ENCODE measurements around the gene IRX2.

The IRX2 gene

DNA sequence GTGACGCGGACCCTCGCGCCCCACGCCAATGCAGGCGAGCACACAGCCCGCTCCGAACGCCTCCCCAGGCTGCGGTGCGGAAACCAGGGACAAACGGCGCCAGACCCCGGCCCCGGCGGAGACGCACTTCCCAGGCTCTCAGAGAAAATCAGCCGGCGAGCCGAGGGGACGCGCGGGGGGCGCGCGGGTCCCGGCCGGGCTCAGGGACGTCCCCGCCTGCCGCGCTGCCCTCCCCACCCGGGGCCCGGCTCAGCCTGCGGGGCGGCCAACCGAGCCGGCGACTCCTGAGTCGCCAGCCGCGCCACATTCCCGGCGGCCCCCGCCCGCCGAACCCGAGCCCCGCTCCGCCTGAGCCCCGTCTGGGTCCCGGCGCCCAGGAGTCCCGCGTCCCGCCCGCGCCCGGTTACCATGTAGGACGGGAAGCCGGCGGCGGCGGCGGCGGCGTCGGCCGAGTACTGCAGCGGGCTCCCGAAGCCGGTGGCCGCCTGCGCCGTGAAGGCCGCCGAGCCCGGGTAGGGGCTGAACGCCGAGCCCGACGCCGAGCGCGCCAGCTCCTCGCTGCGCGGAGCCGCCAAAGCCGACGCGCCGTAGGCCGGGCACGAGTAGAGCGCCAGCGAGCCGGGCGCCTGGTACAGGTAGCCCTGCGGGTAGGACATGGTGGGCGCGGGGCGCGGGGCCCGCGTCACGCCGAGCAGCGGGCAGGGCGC, 566 bp downstream of the IRX2 start:
- Histone ChIP-seq H3K27me3 (ENCODE audit: insufficient read depth, poor library complexity, severe bottlenecking) (no peaks in the 10 kb centered on the region), H3K36me3 (ENCODE audit: low read depth) (peaks cover 32% of the 10 kb centered on the region), H3K27ac (ENCODE audit: poor library complexity, severe bottlenecking) (peak overlapping the region; percentile 73), H3K4me1 (ENCODE audit: insufficient read depth, poor library complexity, severe bottlenecking) (peaks cover 10% of the 10 kb centered on the region), H3K4me3 (ENCODE audit: severe bottlenecking) (peak overlapping the region; percentile 99), H3K9me3 (ENCODE audit: severe bottlenecking) (no peaks in the 10 kb centered on the region)
- TF ChIP-seq, protein P1, sequence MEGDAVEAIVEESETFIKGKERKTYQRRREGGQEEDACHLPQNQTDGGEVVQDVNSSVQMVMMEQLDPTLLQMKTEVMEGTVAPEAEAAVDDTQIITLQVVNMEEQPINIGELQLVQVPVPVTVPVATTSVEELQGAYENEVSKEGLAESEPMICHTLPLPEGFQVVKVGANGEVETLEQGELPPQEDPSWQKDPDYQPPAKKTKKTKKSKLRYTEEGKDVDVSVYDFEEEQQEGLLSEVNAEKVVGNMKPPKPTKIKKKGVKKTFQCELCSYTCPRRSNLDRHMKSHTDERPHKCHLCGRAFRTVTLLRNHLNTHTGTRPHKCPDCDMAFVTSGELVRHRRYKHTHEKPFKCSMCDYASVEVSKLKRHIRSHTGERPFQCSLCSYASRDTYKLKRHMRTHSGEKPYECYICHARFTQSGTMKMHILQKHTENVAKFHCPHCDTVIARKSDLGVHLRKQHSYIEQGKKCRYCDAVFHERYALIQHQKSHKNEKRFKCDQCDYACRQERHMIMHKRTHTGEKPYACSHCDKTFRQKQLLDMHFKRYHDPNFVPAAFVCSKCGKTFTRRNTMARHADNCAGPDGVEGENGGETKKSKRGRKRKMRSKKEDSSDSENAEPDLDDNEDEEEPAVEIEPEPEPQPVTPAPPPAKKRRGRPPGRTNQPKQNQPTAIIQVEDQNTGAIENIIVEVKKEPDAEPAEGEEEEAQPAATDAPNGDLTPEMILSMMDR (IDR thresholded peaks at IDR 0.05; ENCODE audit: poor library complexity, severe bottlenecking): no peak
- DNase-seq (ENCODE audit: low spot score): no peak
- ATAC-seq (ENCODE audit: low read depth): peak; percentile 14; the same call in 2 of the 3 replicates

- DNase-seq (ENCODE audit: low spot score): no peak
- Histone ChIP-seq H3K9me3 (ENCODE audit: severe bottlenecking) (no peaks in the 10 kb centered on the region), H3K4me1 (ENCODE audit: insufficient read depth, poor library complexity, severe bottlenecking) (peaks cover 10% of the 10 kb centered on the region), H3K4me3 (ENCODE audit: severe bottlenecking) (peak overlapping the region; percentile 99), H3K36me3 (ENCODE audit: low read depth) (peaks cover 39% of the 10 kb centered on the region), H3K27me3 (ENCODE audit: insufficient read depth, poor library complexity, severe bottlenecking) (no peaks in the 10 kb centered on the region), H3K27ac (ENCODE audit: poor library complexity, severe bottlenecking) (peak overlapping the region; percentile 73)
- peak; percentile 5 for ATAC-seq (ENCODE audit: low read depth)
- TF ChIP-seq, protein P1 (IDR thresholded peaks at IDR 0.05; ENCODE audit: poor library complexity, severe bottlenecking): no peak
Observed at GRCh38 chr5:2750026-2750757, 1.3 kb downstream of the IRX2 start.

- no peak overlapping the region for H3K27ac ChIP-seq (ENCODE audit: poor library complexity, severe bottlenecking)
- peaks cover 45% of the 10 kb centered on the region for H3K36me3 ChIP-seq (ENCODE audit: low read depth)
- ATAC-seq (ENCODE audit: low read depth) (no peak), DNase-seq (ENCODE audit: low spot score) (no peak)
- TF ChIP-seq, protein P1 (IDR thresholded peaks at IDR 0.05; ENCODE audit: poor library complexity, severe bottlenecking): no peak
- peak overlapping the region; percentile 99 for H3K4me3 ChIP-seq (ENCODE audit: severe bottlenecking)
- peaks cover 10% of the 10 kb centered on the region for H3K4me1 ChIP-seq (ENCODE audit: insufficient read depth, poor library complexity, severe bottlenecking)
- H3K9me3 ChIP-seq (ENCODE audit: severe bottlenecking): no peaks in the 10 kb centered on the region
- no peaks in the 10 kb centered on the region for H3K27me3 ChIP-seq (ENCODE audit: insufficient read depth, poor library complexity, severe bottlenecking)
Observed at GRCh38 chr5:2749514-2750025, 1.9 kb downstream of the IRX2 start.

DNA sequence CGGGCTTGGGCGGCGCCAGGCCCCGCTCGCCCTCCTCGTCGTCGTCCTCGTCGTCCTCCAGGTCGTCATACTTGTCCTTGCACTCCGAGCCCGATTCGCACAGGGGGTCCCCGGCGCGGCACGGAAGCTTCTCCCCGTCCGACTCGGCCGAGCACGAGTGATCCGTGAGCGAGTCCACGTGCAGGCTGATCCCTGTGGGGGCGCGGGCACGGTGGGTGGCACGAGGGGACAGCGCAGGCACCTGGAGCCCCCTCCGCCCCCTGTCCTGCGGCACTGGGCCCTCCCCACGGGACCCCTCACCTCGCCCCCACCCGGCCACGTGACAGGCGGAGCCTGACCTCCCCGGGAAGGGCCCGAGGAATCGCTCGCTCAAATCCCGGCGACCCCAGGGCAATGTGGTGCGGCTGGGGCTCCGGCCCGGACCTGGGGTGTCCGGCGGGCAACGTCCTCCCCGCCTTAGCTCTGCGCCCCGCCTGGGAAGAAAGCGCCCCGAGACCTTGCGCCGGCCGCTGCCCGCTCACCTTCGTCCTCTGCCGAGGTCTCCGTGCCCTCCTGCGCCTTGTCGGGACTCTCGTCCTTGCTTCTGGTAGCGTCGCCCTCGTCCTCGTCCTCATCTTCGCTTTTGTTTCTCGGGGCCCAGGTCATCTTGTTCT, 2.5 kb downstream of the IRX2 start:
- no peaks in the 10 kb centered on the region for H3K27me3 ChIP-seq (ENCODE audit: insufficient read depth, poor library complexity, severe bottlenecking)

More for the DNA sequence above, 2.5 kb downstream of the IRX2 start:
- ATAC-seq (ENCODE audit: low read depth): no peak
- H3K27ac ChIP-seq (ENCODE audit: poor library complexity, severe bottlenecking): no peak overlapping the region
- TF ChIP-seq, protein P1 (IDR thresholded peaks at IDR 0.05; ENCODE audit: poor library complexity, severe bottlenecking): no peak
- no peaks in the 10 kb centered on the region for H3K9me3 ChIP-seq (ENCODE audit: severe bottlenecking)
- no peak for DNase-seq (ENCODE audit: low spot score)
- peaks cover 51% of the 10 kb centered on the region for H3K36me3 ChIP-seq (ENCODE audit: low read depth)
- H3K4me1 ChIP-seq (ENCODE audit: insufficient read depth, poor library complexity, severe bottlenecking): peaks cover 10% of the 10 kb centered on the region
- H3K4me3 ChIP-seq (ENCODE audit: severe bottlenecking): no peak overlapping the region
